ENCODE results near the gene ASGR1.

ASGR1 gene

DNA sequence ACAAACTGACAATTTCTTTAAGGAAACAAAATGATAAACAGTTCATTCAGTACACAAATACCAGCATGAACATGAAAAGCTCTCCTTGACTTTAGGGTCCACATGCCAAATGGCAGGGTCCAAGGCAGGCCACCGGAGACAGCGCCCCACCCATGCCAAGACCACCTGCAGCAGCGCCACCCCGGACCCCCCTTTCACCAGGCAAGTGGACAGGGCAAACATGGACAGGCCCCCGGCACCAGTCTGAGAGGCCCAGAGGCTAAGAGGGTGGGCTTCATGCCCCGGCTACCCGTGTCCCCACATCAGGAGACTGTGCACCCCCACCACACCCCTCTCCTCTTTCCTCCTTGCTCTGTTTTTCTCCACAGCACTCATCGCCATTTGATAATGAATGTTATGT, 49.9 kb downstream of the ASGR1 start:
- TF ChIP-seq RAD21 (IDR thresholded peaks at IDR 0.05; ENCODE audit: low read depth): no peak

DNA sequence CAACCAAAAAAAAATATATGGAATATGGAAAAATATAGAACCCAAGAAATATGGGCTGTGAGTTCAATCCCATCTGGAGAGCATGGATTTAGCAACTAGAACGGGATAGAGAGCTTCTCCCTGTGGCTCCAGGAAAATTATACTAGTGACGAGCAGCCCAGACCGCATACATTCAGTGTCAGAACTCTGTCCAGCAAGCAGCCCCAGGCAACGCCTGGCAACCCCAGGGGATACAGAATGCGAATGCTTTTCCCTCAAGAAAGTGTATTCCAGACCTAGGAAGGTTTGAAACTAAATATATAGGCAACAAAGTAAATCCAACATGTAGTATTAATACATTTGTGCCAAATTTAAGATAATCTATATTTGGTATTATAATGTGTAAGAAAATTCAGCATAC, 51.0 kb downstream of the ASGR1 start:
- TF ChIP-seq NFIC (IDR thresholded peaks at IDR 0.05) (no peak), CREB1 (IDR thresholded peaks at IDR 0.05; ENCODE audit: low read depth) (no peak), RAD21 (IDR thresholded peaks at IDR 0.05; ENCODE audit: low read depth) (no peak), YY1 (IDR thresholded peaks at IDR 0.05; ENCODE audit: low read depth) (no peak), TCF12 (IDR thresholded peaks at IDR 0.05; ENCODE audit: low read depth) (no peak), CEBPB (IDR thresholded peaks at IDR 0.05) (no peak)
- TF ChIP-seq, protein P1, sequence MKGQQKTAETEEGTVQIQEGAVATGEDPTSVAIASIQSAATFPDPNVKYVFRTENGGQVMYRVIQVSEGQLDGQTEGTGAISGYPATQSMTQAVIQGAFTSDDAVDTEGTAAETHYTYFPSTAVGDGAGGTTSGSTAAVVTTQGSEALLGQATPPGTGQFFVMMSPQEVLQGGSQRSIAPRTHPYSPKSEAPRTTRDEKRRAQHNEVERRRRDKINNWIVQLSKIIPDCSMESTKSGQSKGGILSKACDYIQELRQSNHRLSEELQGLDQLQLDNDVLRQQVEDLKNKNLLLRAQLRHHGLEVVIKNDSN (IDR thresholded peaks at IDR 0.05): no peak
- TF ChIP-seq, protein P2, sequence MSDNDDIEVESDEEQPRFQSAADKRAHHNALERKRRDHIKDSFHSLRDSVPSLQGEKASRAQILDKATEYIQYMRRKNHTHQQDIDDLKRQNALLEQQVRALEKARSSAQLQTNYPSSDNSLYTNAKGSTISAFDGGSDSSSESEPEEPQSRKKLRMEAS (IDR thresholded peaks at IDR 0.05): no peak

DNA sequence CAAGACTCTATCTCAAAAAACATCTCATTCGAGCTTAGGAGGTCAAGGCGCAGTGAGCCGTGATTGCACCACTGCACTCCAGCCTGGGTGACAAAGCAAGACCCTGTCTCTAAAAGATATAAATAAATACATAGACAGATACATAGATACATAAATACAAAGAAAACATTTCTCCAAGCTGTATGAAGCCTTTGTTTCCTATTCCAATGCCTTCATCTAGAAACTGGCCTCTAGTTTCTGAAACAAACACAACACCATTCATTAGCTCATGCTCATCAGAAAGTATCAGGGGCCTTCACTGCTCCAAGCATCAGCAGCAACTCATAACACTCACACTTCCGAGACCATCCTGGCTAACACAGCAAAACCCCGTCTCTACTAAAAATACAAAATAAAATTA, 54.2 kb downstream of the ASGR1 start:
- TF ChIP-seq, protein P1 (IDR thresholded peaks at IDR 0.05): no peak
- TF ChIP-seq, protein P2 (IDR thresholded peaks at IDR 0.05): no peak
- TF ChIP-seq TCF12 (IDR thresholded peaks at IDR 0.05; ENCODE audit: low read depth): no peak
- no peak for TF ChIP-seq CEBPB (IDR thresholded peaks at IDR 0.05)
- no peak for TF ChIP-seq ZBTB7A (IDR thresholded peaks at IDR 0.05; ENCODE audit: low read depth)
- TF ChIP-seq YY1 (IDR thresholded peaks at IDR 0.05; ENCODE audit: low read depth): no peak
- TF ChIP-seq EP300 (IDR thresholded peaks at IDR 0.05; ENCODE audit: borderline replicate concordance): no peak
- no peak for TF ChIP-seq RAD21 (IDR thresholded peaks at IDR 0.05; ENCODE audit: low read depth)
- no peak for TF ChIP-seq NFIC (IDR thresholded peaks at IDR 0.05)
- TF ChIP-seq, protein P3, sequence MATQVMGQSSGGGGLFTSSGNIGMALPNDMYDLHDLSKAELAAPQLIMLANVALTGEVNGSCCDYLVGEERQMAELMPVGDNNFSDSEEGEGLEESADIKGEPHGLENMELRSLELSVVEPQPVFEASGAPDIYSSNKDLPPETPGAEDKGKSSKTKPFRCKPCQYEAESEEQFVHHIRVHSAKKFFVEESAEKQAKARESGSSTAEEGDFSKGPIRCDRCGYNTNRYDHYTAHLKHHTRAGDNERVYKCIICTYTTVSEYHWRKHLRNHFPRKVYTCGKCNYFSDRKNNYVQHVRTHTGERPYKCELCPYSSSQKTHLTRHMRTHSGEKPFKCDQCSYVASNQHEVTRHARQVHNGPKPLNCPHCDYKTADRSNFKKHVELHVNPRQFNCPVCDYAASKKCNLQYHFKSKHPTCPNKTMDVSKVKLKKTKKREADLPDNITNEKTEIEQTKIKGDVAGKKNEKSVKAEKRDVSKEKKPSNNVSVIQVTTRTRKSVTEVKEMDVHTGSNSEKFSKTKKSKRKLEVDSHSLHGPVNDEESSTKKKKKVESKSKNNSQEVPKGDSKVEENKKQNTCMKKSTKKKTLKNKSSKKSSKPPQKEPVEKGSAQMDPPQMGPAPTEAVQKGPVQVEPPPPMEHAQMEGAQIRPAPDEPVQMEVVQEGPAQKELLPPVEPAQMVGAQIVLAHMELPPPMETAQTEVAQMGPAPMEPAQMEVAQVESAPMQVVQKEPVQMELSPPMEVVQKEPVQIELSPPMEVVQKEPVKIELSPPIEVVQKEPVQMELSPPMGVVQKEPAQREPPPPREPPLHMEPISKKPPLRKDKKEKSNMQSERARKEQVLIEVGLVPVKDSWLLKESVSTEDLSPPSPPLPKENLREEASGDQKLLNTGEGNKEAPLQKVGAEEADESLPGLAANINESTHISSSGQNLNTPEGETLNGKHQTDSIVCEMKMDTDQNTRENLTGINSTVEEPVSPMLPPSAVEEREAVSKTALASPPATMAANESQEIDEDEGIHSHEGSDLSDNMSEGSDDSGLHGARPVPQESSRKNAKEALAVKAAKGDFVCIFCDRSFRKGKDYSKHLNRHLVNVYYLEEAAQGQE (IDR thresholded peaks at IDR 0.05; ENCODE audit: low read depth): no peak
- TF ChIP-seq EGR1 (IDR thresholded peaks at IDR 0.05): no peak
- no peak for TF ChIP-seq TEAD4 (IDR thresholded peaks at IDR 0.05)
- no peak for TF ChIP-seq CREB1 (IDR thresholded peaks at IDR 0.05; ENCODE audit: low read depth)
- TF ChIP-seq FOXM1 (IDR thresholded peaks at IDR 0.05; ENCODE audit: borderline replicate concordance, low read depth): no peak
- TF ChIP-seq TAF1 (IDR thresholded peaks at IDR 0.05; ENCODE audit: low read depth): no peak

DNA sequence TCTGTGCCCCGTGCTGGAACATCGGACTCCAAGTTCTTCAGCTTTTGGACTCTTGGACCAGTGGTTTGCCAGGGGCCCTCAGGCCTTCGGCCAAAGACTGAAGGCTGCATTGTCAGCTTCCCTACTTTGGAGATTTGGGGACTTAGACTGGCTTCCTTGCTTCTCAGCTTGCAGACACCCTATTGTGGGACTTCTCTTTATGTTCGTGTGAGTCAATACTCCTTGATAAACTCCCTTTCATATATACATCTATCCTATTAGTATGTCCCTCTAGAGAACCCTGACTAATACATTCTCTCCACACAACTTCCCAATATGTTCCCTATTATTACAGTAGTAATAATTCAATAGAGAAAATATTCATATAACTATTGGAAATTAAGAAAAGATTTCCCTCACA, 55.3 kb downstream of the ASGR1 start:
- TF ChIP-seq CEBPB (IDR thresholded peaks at IDR 0.05): no peak
- TF ChIP-seq, protein P3 (IDR thresholded peaks at IDR 0.05; ENCODE audit: low read depth): no peak
- TF ChIP-seq, protein P1 (IDR thresholded peaks at IDR 0.05): no peak
- no peak for TF ChIP-seq ZBTB7A (IDR thresholded peaks at IDR 0.05; ENCODE audit: low read depth)

Data from Ishikawa (cell line).